Lung (tissue), 12 donors: ENCODE results near the gene NDUFB10. TPM values are rescaled to one million over a fixed set of nuclear protein-coding genes. Genes with fewer than 3 reads are reported as not detected.

Source experiments
- ATAC-seq: fragments of 200-7000 bp; cut with Tn5 transposase; one replicate; pipeline ENCODE4 v1.9.1; 2020; ENCODE audit warnings: moderate number of reproducible peaks; ENCODE audit not compliant: insufficient read depth, low FRiP score
- DNase-seq, 3 donors: peaks; one replicate each; pipeline ENCODE4 v3.0.0-alpha.2; 2013 to 2017
- H3K27ac ChIP-seq, 2 donors: one replicate each; pipeline ENCODE4 v1.5.1; 2013; ENCODE audit warnings: mild to moderate bottlenecking in 2 of 2, moderate library complexity in 2 of 2, control low read depth in 1 of 2, inconsistent platforms in 1 of 2, low read depth in 1 of 2, low read length in 1 of 2
- H3K27me3 ChIP-seq, 3 donors: one replicate each; pipeline ENCODE4 v1.5.1; 2013; ENCODE audit warnings: low read length in 2 of 3; ENCODE audit not compliant: control insufficient read depth in 3 of 3, insufficient read depth in 3 of 3
- H3K36me3 ChIP-seq, 4 donors: one replicate each; pipeline ENCODE4 v1.5.1; 2013; ENCODE audit warnings: low read length in 4 of 4, mild to moderate bottlenecking in 1 of 4, moderate library complexity in 1 of 4; ENCODE audit not compliant: control insufficient read depth in 4 of 4, insufficient read depth in 4 of 4
- H3K4me1 ChIP-seq, 5 donors: one replicate each; pipeline ENCODE4 v1.5.1; 2013; ENCODE audit warnings: low read length in 5 of 5, mild to moderate bottlenecking in 2 of 5, moderate library complexity in 1 of 5; ENCODE audit not compliant: control insufficient read depth in 5 of 5, insufficient read depth in 5 of 5
- H3K4me3 ChIP-seq: one replicate; pipeline ENCODE4 v1.5.1; 2013; ENCODE audit warnings: mild to moderate bottlenecking, control low read depth, moderate library complexity
- H3K9ac ChIP-seq, 2 donors: one replicate each; pipeline ENCODE4 v1.5.1; 2013; ENCODE audit warnings: low read length in 2 of 2, control low read depth in 1 of 2; ENCODE audit not compliant: insufficient read depth in 1 of 2
- H3K9me3 ChIP-seq, 4 donors: one replicate each; pipeline ENCODE4 v1.5.1; 2013; ENCODE audit warnings: low read length in 3 of 4, mild to moderate bottlenecking in 1 of 4, moderate library complexity in 1 of 4; ENCODE audit not compliant: control insufficient read depth in 4 of 4, insufficient read depth in 3 of 4
- CTCF ChIP-seq: IDR thresholded peaks from 2 replicates; pipeline ENCODE4 v1.5.1; 2012; ENCODE audit warnings: mild to moderate bottlenecking; ENCODE audit errors: control extremely low read depth, extremely low read depth
- WGBS, 2 donors: extraction: QIAGEN DNeasy Blood & Tissue Kit; methylation state at CpG; one replicate each; pipeline ENCODE4 v1.1.7; 2013; 5-methylcytosine and 5-hydroxymethylcytosine counted together
- polyA plus RNA-seq, 2 donors: library from polyadenylated mRNA; stranded (reverse); fragments of 200-250 nt; gene quantifications; one replicate each; pipeline ENCODE4 v1.2.1, GENCODE V29; 2013
- total RNA-seq, 2 donors: library from RNA; depleted of rRNA in 1 of 2; stranded (reverse); fragments of >200 nt in 1 of 2; gene quantifications; one replicate each; pipeline ENCODE4 v1.2.1, GENCODE V29; 2014 to 2021
- donor health status: control.
- donor health status: control.
- donor health status: Bipolar disorder and iron deficiency.
- donor health status: healthy.
- donor health status: DM: yes; HTN: yes; CAD: no.

Gene NDUFB10
- total and polyA plus RNA-seq, 4 donors = 107 to 187 (median 131) TPM

GRCh38 chr16:1963806-1964505 lies 4.6 kb downstream of the NDUFB10 start:
- Histone ChIP-seq H3K9me3 (no peaks in the 10 kb centered on the region), H3K4me3 (peak overlapping the region; percentile 94), H3K27ac (peak overlapping the region; percentile 88 to 97), H3K9ac (peak overlapping the region; percentile 78 to 80), H3K27me3 (no peaks in the 10 kb centered on the region), H3K4me1 (peaks cover 5 to 35% (median 10%) of the 10 kb centered on the region in 5 donors), H3K36me3 (peaks cover 7 to 20% (median 16%) of the 10 kb centered on the region in 4 donors)
- no peak for TF ChIP-seq CTCF
- ATAC-seq (no peak), DNase-seq (peak in 1 of 3 donors; percentile 59)
- 9 to 12% methylated on average over 36 to 44 of the region's 44 CpGs for WGBS, 2 donors

- Histone ChIP-seq H3K4me1 (peaks cover 5 to 32% (median 10%) of the 10 kb centered on the region in 5 donors), H3K27me3 (no peaks in the 10 kb centered on the region), H3K36me3 (peaks cover 7 to 20% (median 16%) of the 10 kb centered on the region in 4 donors), H3K9me3 (no peaks in the 10 kb centered on the region), H3K9ac (peak within 1 kb of the TSS; percentile 78 to 80), H3K27ac (peak within 1 kb of the TSS; percentile 97), H3K4me3 (peak within 1 kb of the TSS; percentile 94)
- DNase-seq = peak; percentile 99
- ATAC-seq = peak; percentile 90
- 0 to 2% methylated on average over 86 to 97 of the region's 97 CpGs for WGBS, 2 donors
- no peak for TF ChIP-seq CTCF
Observed at GRCh38 chr16:1964506-1965395, 5.4 kb downstream of the NDUFB10 start, which contains the start of gene RPS2. Gene RPS2, minus strand, starts transcription at chr16:1964826. Its CDS starts 201 bp downstream, at chr16:1964625.

- H3K9ac ChIP-seq = peak overlapping the region; percentile 76 to 78
- DNase-seq (no peak), ATAC-seq (no peak)
- no peaks in the 10 kb centered on the region for H3K9me3 ChIP-seq
- 23 to 27% methylated on average over 24 of the region's 24 CpGs for WGBS, 2 donors
- peak overlapping the region; percentile 71 for H3K4me3 ChIP-seq
- TF ChIP-seq CTCF = no peak
- peaks cover 5 to 27% (median 7%) of the 10 kb centered on the region in 5 donors for H3K4me1 ChIP-seq
- no peaks in the 10 kb centered on the region for H3K27me3 ChIP-seq
- peaks cover 7 to 20% (median 16%) of the 10 kb centered on the region in 4 donors for H3K36me3 ChIP-seq
- H3K27ac ChIP-seq = peak overlapping the region; percentile 97
Observed at GRCh38 chr16:1965396-1966001, 6.2 kb downstream of the NDUFB10 start.
